BLaER1 treated with 17β-estradiol and CSF1 and Interleukin-3, amounts not matched to agents 10 nM and 100 nM (cell line): Measurements from ENCODE around the gene ETS2.
"Not testable (repeated sequence)": the region's sequence is repeated elsewhere in the genome, so short reads cannot be mapped to it uniquely, and the experiment has no call there.

Source experiments
- H3K27ac ChIP-seq, 11 experiments: shearing (Covaris generic); formaldehyde crosslinking; 2 replicates each; pipeline ENCODE4 v1.8.1; 2022
- H3K27me3 ChIP-seq, 11 experiments: shearing (Covaris generic); formaldehyde crosslinking; 2 replicates each; pipeline ENCODE4 v1.8.1; 2022
- H3K36me3 ChIP-seq, 11 experiments: shearing (Covaris generic); formaldehyde crosslinking; 2 replicates each; pipeline ENCODE4 v1.8.1; 2022
- H3K4me1 ChIP-seq, 10 experiments: shearing (Covaris generic); formaldehyde crosslinking; 2 replicates each; pipeline ENCODE4 v1.8.1; 2022
- H3K4me2 ChIP-seq, 11 experiments: shearing (Covaris generic); formaldehyde crosslinking; 2 replicates each; pipeline ENCODE4 v1.8.1; 2022
- H3K4me3 ChIP-seq, 10 experiments: shearing (Covaris generic); formaldehyde crosslinking; 2 replicates each; pipeline ENCODE4 v1.8.1; 2022
- H3K9ac ChIP-seq, 11 experiments: shearing (Covaris generic); formaldehyde crosslinking; 2 replicates each; pipeline ENCODE4 v1.8.1; 2022
- H3K9me3 ChIP-seq, 11 experiments: shearing (Covaris generic); formaldehyde crosslinking; replicated peaks in 1 of 11; 2 replicates each; pipeline ENCODE4 v1.8.1; 2022
- H4K20me1 ChIP-seq, 11 experiments: shearing (Covaris generic); formaldehyde crosslinking; 2 replicates each; pipeline ENCODE4 v1.8.1; 2022
- Cebpa-rat ChIP-seq, 11 experiments: shearing (Covaris generic); IDR thresholded peaks; 2 replicates each; pipeline ENCODE4 v1.8.1; 2022

ETS2 gene

DNA sequence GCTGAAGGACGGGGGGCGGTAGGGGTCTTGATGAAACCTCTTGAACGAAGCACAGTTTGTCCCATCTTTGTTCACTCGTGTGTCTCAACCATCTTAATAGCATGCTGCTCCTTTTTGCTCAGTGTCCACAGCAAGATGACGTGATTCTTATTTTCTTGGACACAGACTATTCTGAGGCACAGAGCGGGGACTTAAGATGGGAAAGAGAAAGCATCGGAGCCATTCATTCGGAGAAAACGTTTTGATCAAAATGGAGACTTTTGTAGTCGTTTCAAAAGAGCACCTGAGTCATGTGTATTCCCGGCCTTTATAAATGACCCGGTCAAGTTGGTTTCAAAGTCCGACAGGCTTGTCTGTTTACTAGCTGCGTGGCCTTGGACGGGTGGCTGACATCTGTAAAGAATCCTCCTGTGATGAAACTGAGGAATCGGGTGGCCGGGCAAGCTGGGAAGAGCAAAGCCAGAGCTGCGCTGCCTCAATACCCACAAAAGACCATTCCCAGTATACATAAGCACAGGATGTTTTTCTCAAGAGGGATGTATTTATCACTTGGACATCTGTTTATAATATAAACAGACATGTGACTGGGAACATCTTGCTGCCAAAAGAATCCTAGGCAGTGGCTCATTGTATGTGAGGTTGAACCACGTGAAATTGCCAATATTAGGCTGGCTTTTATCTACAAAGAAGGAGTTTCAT, 18.5 kb downstream of the ETS2 start:
- peaks cover 56 to 73% (median 67%) of the 10 kb centered on the region in 11 experiments for H3K36me3 ChIP-seq
- H3K4me3 ChIP-seq: no peak overlapping the region; a peak in 1 of 20 replicates
- peak overlapping the region in 7 of 11 experiments; percentile 26 to 61 (median 49); a peak in 9 of 22 replicates for H3K4me2 ChIP-seq
- H4K20me1 ChIP-seq: peaks cover 6 to 44% (median 35%) of the 10 kb centered on the region in 11 experiments; a peak in 18 of 22 replicates
- peaks cover 8 to 45% (median 28%) of the 10 kb centered on the region in 10 experiments; a peak in 19 of 20 replicates for H3K4me1 ChIP-seq
- H3K9me3 ChIP-seq: peaks cover 32 to 77% (median 54%) of the 10 kb centered on the region in 11 experiments
- peak overlapping the region in 1 of 11 experiments; percentile 31; a peak in 1 of 22 replicates for H3K9ac ChIP-seq
- H3K27me3 ChIP-seq: no peaks in the 10 kb centered on the region
- H3K27ac ChIP-seq: peak overlapping the region in 2 of 11 experiments; percentile 44 to 56; a peak in 2 of 22 replicates
- TF ChIP-seq Cebpa-rat (IDR thresholded peaks at IDR 0.05): no peak

GRCh38 chr21:38825269-38825668, 19.5 kb downstream of the ETS2 start:
- Histone ChIP-seq H3K27me3 (no peaks in the 10 kb centered on the region), H3K4me1 (peaks cover 8 to 38% (median 28%) of the 10 kb centered on the region in 10 experiments; a peak in 19 of 20 replicates), H3K4me3 (no peak overlapping the region), H3K4me2 (no peak overlapping the region), H3K9me3 (peaks cover 32 to 68% (median 51%) of the 10 kb centered on the region in 11 experiments), H3K36me3 (peaks cover 46 to 63% (median 57%) of the 10 kb centered on the region in 11 experiments), H3K9ac (no peak overlapping the region), H3K27ac (no peak overlapping the region), H4K20me1 (peaks cover 6 to 35% (median 26%) of the 10 kb centered on the region in 11 experiments; a peak in 17 of 22 replicates)
- no peak for TF ChIP-seq Cebpa-rat (IDR thresholded peaks at IDR 0.05)

- no peak overlapping the region for H3K4me2 ChIP-seq
- H3K4me3 ChIP-seq: no peak overlapping the region
- H3K36me3 ChIP-seq: peaks cover 40 to 56% (median 50%) of the 10 kb centered on the region in 11 experiments
- H3K27ac ChIP-seq: no peak overlapping the region
- no peak overlapping the region for H3K9ac ChIP-seq
- peaks cover 0 to 29% (median 19%) of the 10 kb centered on the region in 11 experiments; a peak in 15 of 22 replicates for H4K20me1 ChIP-seq
- H3K27me3 ChIP-seq: no peaks in the 10 kb centered on the region
- H3K4me1 ChIP-seq: peaks cover 13 to 37% (median 31%) of the 10 kb centered on the region in 10 experiments
- no peak for TF ChIP-seq Cebpa-rat (IDR thresholded peaks at IDR 0.05)
- peaks cover 32 to 64% (median 49%) of the 10 kb centered on the region in 11 experiments for H3K9me3 ChIP-seq
Observed at GRCh38 chr21:38825921-38826320, 20.2 kb downstream of the ETS2 start.

DNA sequence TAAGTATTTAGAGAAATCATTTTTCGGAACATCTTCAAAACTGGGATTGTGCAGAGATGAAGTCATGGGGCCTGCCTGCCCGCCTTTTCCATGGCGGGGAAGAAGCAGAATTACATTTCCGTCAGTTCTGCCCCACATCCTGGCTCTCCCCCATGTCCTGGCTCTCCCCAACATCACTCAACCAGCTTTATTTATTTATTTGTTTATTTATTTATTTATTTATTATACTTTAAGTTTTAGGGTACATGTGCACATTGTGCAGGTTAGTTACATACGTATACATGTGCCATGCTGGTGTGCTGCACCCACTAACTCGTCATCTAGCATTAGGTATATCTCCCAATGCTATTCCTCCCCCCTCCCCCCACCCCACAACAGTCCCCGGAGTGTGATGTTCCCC, 22.4 kb downstream of the ETS2 start:
- H3K4me2 ChIP-seq, H3K4me3 ChIP-seq, H3K9ac ChIP-seq, H3K27ac ChIP-seq, H3K27me3 ChIP-seq, H4K20me1 ChIP-seq: not testable (repeated sequence)
- H3K4me1 ChIP-seq: peaks cover 21 to 37% (median 27%) of the 10 kb centered on the region in 10 experiments
- peaks cover 32 to 51% (median 44%) of the 10 kb centered on the region in 11 experiments for H3K9me3 ChIP-seq
- peaks cover 18 to 34% (median 29%) of the 10 kb centered on the region in 11 experiments for H3K36me3 ChIP-seq

DNA sequence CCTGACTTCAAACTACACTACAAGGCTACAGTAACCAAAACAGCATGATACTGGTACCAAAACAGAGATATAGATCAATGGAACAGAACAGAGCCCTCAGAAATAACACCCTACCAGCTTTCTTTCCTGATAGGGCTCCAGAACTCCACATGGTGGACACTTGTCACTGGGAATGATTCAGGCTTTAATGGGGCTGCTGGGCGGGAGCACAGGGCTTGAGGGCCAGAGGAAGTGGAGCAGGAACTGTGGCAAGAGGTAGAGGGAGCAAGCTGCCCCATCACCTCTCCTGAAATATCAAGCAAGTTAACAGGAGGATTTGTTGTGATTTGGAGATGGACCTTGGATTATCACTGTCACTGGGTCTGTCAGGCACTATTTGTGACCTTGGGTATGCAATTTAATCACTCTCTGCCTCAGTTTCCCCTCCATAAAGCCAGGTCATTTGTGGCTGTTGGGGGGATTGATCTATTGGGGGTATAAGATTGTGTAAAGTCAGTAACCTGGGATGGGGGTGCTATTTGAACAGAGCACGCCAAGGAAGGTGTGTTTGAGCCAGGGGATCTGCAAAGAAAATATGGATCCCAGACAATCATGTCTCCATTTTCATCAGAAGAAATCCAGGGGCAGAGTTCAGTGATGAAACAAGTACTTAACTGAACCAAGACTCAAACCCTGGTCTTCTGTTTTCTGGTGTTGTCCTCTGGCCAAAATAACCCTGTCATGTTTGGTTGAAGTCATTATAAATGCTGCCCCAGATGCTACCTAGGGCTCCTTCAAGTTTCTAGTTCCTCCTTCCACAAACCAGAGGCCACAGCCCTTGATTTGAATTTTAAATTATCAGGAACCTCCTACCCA, 25.2 kb downstream of the ETS2 start:
- Histone ChIP-seq H3K9me3 (peaks cover 22 to 31% (median 23%) of the 10 kb centered on the region in 11 experiments), H3K27me3 (no peaks in the 10 kb centered on the region), H3K9ac (peak overlapping the region; percentile 42 to 81 (median 70); a peak in 20 of 22 replicates), H3K4me3 (peak overlapping the region in 3 of 10 experiments; percentile 2 to 12 (median 6); a peak in 2 of 20 replicates), H3K27ac (peak overlapping the region; percentile 63 to 95 (median 86); a peak in 21 of 22 replicates), H3K4me2 (peak overlapping the region; percentile 1 to 95 (median 71); a peak in 21 of 22 replicates), H3K4me1 (peaks cover 7 to 38% (median 27%) of the 10 kb centered on the region in 10 experiments), H3K36me3 (peaks cover 0 to 10% (median under 1%) of the 10 kb centered on the region in 11 experiments; a peak in 3 of 22 replicates), H4K20me1 (no peaks in the 10 kb centered on the region)
- TF ChIP-seq Cebpa-rat (IDR thresholded peaks at IDR 0.05): no peak

GRCh38 chr21:38831526-38832467, 26.1 kb downstream of the ETS2 start:
- peak overlapping the region in 10 of 11 experiments; percentile 1 to 95 (median 74); a peak in 20 of 22 replicates for H3K4me2 ChIP-seq
- no peaks in the 10 kb centered on the region for H4K20me1 ChIP-seq
- H3K4me3 ChIP-seq: no peak overlapping the region
- peak overlapping the region; percentile 63 to 95 (median 86); a peak in 21 of 22 replicates for H3K27ac ChIP-seq
- no peaks in the 10 kb centered on the region for H3K27me3 ChIP-seq
- peak; percentile 95 to 100 (median 99) for TF ChIP-seq Cebpa-rat (IDR thresholded peaks at IDR 0.05)
- peak overlapping the region in 10 of 11 experiments; percentile 59 to 81 (median 72); a peak in 18 of 22 replicates for H3K9ac ChIP-seq
- H3K9me3 ChIP-seq: peaks cover 13 to 22% (median 14%) of the 10 kb centered on the region in 11 experiments
- peaks cover 7 to 38% (median 27%) of the 10 kb centered on the region in 10 experiments for H3K4me1 ChIP-seq
- peaks cover 0 to 8% (median 0%) of the 10 kb centered on the region in 11 experiments; a peak in 2 of 22 replicates for H3K36me3 ChIP-seq

- peaks cover 7 to 38% (median 27%) of the 10 kb centered on the region in 10 experiments for H3K4me1 ChIP-seq
- peak overlapping the region in 4 of 11 experiments; percentile 24 to 77 (median 68); a peak in 9 of 22 replicates for H3K9ac ChIP-seq
- H3K36me3 ChIP-seq: 0 out of 22 replicates have a peak, but pooled peaks cover 0 to 4% (median 0%) of the 10 kb centered on the region in 11 experiments
- no peak for TF ChIP-seq Cebpa-rat (IDR thresholded peaks at IDR 0.05)
- H3K27ac ChIP-seq: peak overlapping the region; percentile 44 to 95 (median 86); a peak in 21 of 22 replicates
- H4K20me1 ChIP-seq: no peaks in the 10 kb centered on the region
- H3K4me3 ChIP-seq: no peak overlapping the region
- H3K4me2 ChIP-seq: peak overlapping the region in 8 of 11 experiments; percentile 31 to 95 (median 74); a peak in 12 of 22 replicates
- no peaks in the 10 kb centered on the region for H3K27me3 ChIP-seq
- peaks cover 4 to 14% (median 5%) of the 10 kb centered on the region in 11 experiments for H3K9me3 ChIP-seq
Observed at GRCh38 chr21:38832664-38833063, 26.9 kb downstream of the ETS2 start.
